ENCODE data around the gene SLC37A4. TPM values are rescaled to one million over a fixed set of nuclear protein-coding genes. Genes with fewer than 3 reads are reported as not detected.

Gene SLC37A4
- total and polyA plus RNA-seq, 2 of the 13 experiments (the other 11 are each of a cell fraction or from before 2014, with no cell fraction given) = 43.0 to 56.1 TPM

DNA sequence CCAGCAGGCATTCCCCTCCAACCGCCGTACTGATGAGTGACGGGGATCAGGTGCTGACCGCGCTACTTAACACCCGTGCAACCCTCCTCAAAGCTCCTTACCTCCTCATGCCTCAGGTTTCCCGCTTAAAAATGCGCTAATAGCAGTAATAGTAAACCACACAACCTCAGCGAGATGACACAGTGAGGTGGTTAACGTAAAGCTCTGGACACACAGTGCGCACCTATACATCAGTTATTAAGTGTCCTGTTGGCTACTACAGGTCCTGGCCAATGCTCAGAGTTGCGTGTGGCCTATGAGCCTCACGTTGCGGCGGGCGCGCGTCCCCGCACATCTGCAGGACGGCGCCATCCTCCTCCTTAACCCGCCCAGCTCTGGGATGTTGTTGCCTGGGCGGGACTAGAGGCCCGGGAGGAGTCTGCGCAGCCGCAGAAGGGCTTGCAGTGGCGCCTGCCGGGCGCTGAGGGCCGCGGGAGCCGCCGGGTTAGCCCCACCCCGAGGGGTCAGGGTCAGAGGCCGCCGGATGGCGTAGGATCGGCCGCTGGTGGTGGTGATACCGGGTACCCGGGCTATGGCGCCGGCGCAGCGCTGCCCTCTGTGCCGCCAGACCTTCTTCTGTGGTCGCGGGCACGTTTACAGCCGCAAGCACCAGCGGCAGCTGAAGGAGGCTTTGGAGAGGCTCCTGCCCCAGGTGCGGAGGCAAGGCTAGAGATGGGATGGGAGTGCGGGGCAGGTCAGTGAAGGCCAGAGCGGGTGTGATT lies 32.9 kb downstream of the SLC37A4 start, which contains the start of gene CENATAC (continued):
- TF ChIP-seq, protein P1, sequence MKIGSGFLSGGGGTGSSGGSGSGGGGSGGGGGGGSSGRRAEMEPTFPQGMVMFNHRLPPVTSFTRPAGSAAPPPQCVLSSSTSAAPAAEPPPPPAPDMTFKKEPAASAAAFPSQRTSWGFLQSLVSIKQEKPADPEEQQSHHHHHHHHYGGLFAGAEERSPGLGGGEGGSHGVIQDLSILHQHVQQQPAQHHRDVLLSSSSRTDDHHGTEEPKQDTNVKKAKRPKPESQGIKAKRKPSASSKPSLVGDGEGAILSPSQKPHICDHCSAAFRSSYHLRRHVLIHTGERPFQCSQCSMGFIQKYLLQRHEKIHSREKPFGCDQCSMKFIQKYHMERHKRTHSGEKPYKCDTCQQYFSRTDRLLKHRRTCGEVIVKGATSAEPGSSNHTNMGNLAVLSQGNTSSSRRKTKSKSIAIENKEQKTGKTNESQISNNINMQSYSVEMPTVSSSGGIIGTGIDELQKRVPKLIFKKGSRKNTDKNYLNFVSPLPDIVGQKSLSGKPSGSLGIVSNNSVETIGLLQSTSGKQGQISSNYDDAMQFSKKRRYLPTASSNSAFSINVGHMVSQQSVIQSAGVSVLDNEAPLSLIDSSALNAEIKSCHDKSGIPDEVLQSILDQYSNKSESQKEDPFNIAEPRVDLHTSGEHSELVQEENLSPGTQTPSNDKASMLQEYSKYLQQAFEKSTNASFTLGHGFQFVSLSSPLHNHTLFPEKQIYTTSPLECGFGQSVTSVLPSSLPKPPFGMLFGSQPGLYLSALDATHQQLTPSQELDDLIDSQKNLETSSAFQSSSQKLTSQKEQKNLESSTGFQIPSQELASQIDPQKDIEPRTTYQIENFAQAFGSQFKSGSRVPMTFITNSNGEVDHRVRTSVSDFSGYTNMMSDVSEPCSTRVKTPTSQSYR (CRISPR knock-in tag; IDR thresholded peaks at IDR 0.05; ENCODE audit: borderline replicate concordance) = no peak; the same call in 1 of the 2 replicates
- TF ChIP-seq ZNF605 (CRISPR knock-in tag; IDR thresholded peaks at IDR 0.05) = no peak; the same call in 1 of the 2 replicates
- TF ChIP-seq RXRA (CRISPR knock-in tag; IDR thresholded peaks at IDR 0.05) = peak; percentile 69
- TF ChIP-seq ZNF607 (CRISPR knock-in tag; IDR thresholded peaks at IDR 0.05; ENCODE audit: borderline replicate concordance) = no peak; the same call in 1 of the 2 replicates
- no peak for TF ChIP-seq ZNF761 (CRISPR knock-in tag; conservative IDR thresholded peaks at IDR 0.05)
- peak; percentile 60 for TF ChIP-seq RXRB (CRISPR knock-in tag; IDR thresholded peaks at IDR 0.05; ENCODE audit: borderline replicate concordance)
- peak in 1 of 2 experiments; percentile 80; a peak in 2 of 4 replicates for TF ChIP-seq KLF16 (CRISPR knock-in tag; IDR thresholded peaks at IDR 0.05)
- 0 out of 2 replicates have a peak, but pooled peaks have one; percentile 45 for TF ChIP-seq MZF1 (CRISPR knock-in tag; IDR thresholded peaks at IDR 0.05; ENCODE audit: borderline replicate concordance)
- no peak; the same call in 1 of the 2 replicates for TF ChIP-seq ZNF253 (CRISPR knock-in tag; IDR thresholded peaks at IDR 0.05; ENCODE audit: borderline replicate concordance)
- no peak for TF ChIP-seq MYNN (CRISPR knock-in tag; IDR thresholded peaks at IDR 0.05; ENCODE audit: low read depth)
- TF ChIP-seq TAF15 (IDR thresholded peaks at IDR 0.05; ENCODE audit: low read depth, low read length, poor library complexity, severe bottlenecking) = no peak
- TF ChIP-seq, protein P2, sequence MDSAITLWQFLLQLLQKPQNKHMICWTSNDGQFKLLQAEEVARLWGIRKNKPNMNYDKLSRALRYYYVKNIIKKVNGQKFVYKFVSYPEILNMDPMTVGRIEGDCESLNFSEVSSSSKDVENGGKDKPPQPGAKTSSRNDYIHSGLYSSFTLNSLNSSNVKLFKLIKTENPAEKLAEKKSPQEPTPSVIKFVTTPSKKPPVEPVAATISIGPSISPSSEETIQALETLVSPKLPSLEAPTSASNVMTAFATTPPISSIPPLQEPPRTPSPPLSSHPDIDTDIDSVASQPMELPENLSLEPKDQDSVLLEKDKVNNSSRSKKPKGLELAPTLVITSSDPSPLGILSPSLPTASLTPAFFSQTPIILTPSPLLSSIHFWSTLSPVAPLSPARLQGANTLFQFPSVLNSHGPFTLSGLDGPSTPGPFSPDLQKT (CRISPR knock-in tag; IDR thresholded peaks at IDR 0.05; ENCODE audit: borderline replicate concordance) = no peak
- no peak; the same call in 1 of the 2 replicates for TF ChIP-seq MXD4 (CRISPR knock-in tag; IDR thresholded peaks at IDR 0.05)
- peak; percentile 49; the same call in 1 of the 2 replicates for TF ChIP-seq ETV5 (CRISPR knock-in tag; IDR thresholded peaks at IDR 0.05; ENCODE audit: borderline replicate concordance)
- TF ChIP-seq BRCA1 (CRISPR knock-in tag; IDR thresholded peaks at IDR 0.05) = no peak
- TF ChIP-seq ZNF282 (IDR thresholded peaks at IDR 0.05; ENCODE audit: partially characterized antibody) = no peak
- TF ChIP-seq ZNF619 (CRISPR knock-in tag; IDR thresholded peaks at IDR 0.05) = 0 out of 2 replicates have a peak, but pooled peaks have one; percentile 19
- TF ChIP-seq, protein P3, sequence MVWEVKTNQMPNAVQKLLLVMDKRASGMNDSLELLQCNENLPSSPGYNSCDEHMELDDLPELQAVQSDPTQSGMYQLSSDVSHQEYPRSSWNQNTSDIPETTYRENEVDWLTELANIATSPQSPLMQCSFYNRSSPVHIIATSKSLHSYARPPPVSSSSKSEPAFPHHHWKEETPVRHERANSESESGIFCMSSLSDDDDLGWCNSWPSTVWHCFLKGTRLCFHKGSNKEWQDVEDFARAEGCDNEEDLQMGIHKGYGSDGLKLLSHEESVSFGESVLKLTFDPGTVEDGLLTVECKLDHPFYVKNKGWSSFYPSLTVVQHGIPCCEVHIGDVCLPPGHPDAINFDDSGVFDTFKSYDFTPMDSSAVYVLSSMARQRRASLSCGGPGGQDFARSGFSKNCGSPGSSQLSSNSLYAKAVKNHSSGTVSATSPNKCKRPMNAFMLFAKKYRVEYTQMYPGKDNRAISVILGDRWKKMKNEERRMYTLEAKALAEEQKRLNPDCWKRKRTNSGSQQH (CRISPR knock-in tag; IDR thresholded peaks at IDR 0.05; ENCODE audit: low read depth) = no peak; the same call in 1 of the 2 replicates
- no peak; the same call in 1 of the 2 replicates for TF ChIP-seq KLF11 (CRISPR knock-in tag; IDR thresholded peaks at IDR 0.05)
- TF ChIP-seq TARDBP (CRISPR knock-in tag; IDR thresholded peaks at IDR 0.05) = peak; percentile 21; the same call in 1 of the 2 replicates
- no peak for TF ChIP-seq XBP1 (CRISPR knock-in tag; IDR thresholded peaks at IDR 0.05)
- no peak for TF ChIP-seq ARNTL (CRISPR knock-in tag; IDR thresholded peaks at IDR 0.05)
- no peak for TF ChIP-seq SRSF4 (IDR thresholded peaks at IDR 0.05; ENCODE audit: low read depth, low read length, poor library complexity, severe bottlenecking)
- TF ChIP-seq POLR2AphosphoS2 (IDR thresholded peaks at IDR 0.05; ENCODE audit: low read depth, low read length) = no peak

All from HepG2 (cell line).